CD4-positive, alpha-beta T cell (primary cell): ENCODE results near the gene ZSCAN25. TPM values are rescaled to one million over a fixed set of nuclear protein-coding genes. Genes with fewer than 3 reads are reported as not detected.
A peak's percentile ranks its signal among the peaks of the same experiment; 100 is the strongest.

Experiments
- ATAC-seq: fragments of 200-7000 bp; cut with Tn5 transposase; one replicate; pipeline ENCODE4 v1.10.0; 2022; ENCODE audit warnings: mild to moderate bottlenecking; ENCODE audit not compliant: poor library complexity
- CTCF ChIA-PET: fragments of 350-600 bp; sonication (Branson Sonifier 250); formaldehyde crosslinking; loops from one replicate; lab custom pipeline; 2021; ENCODE audit warnings: antibody characterized with exemption, inconsistent platforms; lab: Charles Lee
- POLR2A ChIA-PET: fragments of 350-600 bp; sonication (Branson Sonifier 250); formaldehyde crosslinking; loops from one replicate; lab custom pipeline; 2021; ENCODE audit warnings: antibody characterized with exemption, inconsistent platforms; lab: Charles Lee
- DNase-seq, 14 experiments: peaks; one replicate each; pipeline ENCODE4 v3.0.0-alpha.2; 2013 to 2020; ENCODE audit warnings: mixed read lengths in 2 of 14
- H3K27ac ChIP-seq, 2 donors: one replicate each; pipeline versions ENCODE4 v1.5.1 to v1.7.0; 2013; ENCODE audit warnings: low read length in 2 of 2, low read depth in 1 of 2, mild to moderate bottlenecking in 1 of 2
- H3K27me3 ChIP-seq, 2 experiments: 1 replicate in 1 of 2; 2 replicates in 1 of 2; pipeline versions ENCODE4 v1.6.1 to v1.7.0; 2013; ENCODE audit warnings: low read length in 2 of 2, control low read depth in 1 of 2, mild to moderate bottlenecking in 1 of 2, moderate library complexity in 1 of 2; ENCODE audit not compliant: insufficient read depth in 2 of 2, control insufficient read depth in 1 of 2
- H3K36me3 ChIP-seq: one replicate; pipeline ENCODE4 v1.6.1; 2013; ENCODE audit warnings: low read length, control low read depth; ENCODE audit not compliant: insufficient read depth
- H3K4me1 ChIP-seq: one replicate; pipeline ENCODE4 v1.6.1; 2013; ENCODE audit warnings: low read length, control low read depth; ENCODE audit not compliant: insufficient read depth
- H3K4me3 ChIP-seq: one replicate; pipeline ENCODE4 v1.5.1; 2013; ENCODE audit warnings: mild to moderate bottlenecking, low read length, moderate library complexity
- H3K9me3 ChIP-seq, 2 experiments: 1 replicate in 1 of 2; 2 replicates in 1 of 2; pipeline versions ENCODE4 v1.6.1 to v1.7.0; 2013; ENCODE audit warnings: low read length in 2 of 2, mild to moderate bottlenecking in 2 of 2, control low read depth in 1 of 2, moderate library complexity in 1 of 2; ENCODE audit not compliant: control insufficient read depth in 1 of 2, insufficient read depth in 1 of 2
- H3K27ac Mint-ChIP-seq: one replicate; pipeline ENCODE4 v1.8.0; 2020; ENCODE audit warnings: mixed read lengths
- H3K27me3 Mint-ChIP-seq: one replicate; pipeline ENCODE4 v1.8.0; 2021; ENCODE audit warnings: mixed read lengths
- H3K36me3 Mint-ChIP-seq: one replicate; pipeline ENCODE4 v1.8.0; 2021; ENCODE audit warnings: low read depth, mixed read lengths
- H3K4me1 Mint-ChIP-seq: one replicate; pipeline ENCODE4 v1.8.0; 2021; ENCODE audit warnings: low read depth, mixed read lengths
- H3K4me3 Mint-ChIP-seq: one replicate; pipeline ENCODE4 v1.8.0; 2020; ENCODE audit warnings: mild to moderate bottlenecking, mixed read lengths
- H3K9me3 Mint-ChIP-seq: one replicate; pipeline ENCODE4 v1.8.0; 2020; ENCODE audit warnings: mixed read lengths
- CTCF ChIP-seq: fragments of 200-600 bp; IDR thresholded peaks from one replicate; pipeline ENCODE4 v1.8.0; 2022; ENCODE audit warnings: antibody characterized with exemption, mild to moderate bottlenecking
- intact Hi-C, 2 experiments: fragments of 100-400 bp; cut with DNase I in 1 of 2; cut with micrococcal nuclease in 1 of 2; formaldehyde crosslinking; loops; one replicate each; pipeline versions ENCODE4 v1.15.1 to v1.9.0; 2023 to 2025; cut with DNase I, micrococcal nuclease
- total RNA-seq, 174 experiments: library from RNA in 2 of 174; stranded (reverse) in 2 of 174; gene quantifications; one replicate each; pipeline ENCODE4 v1.2.3 and lab custom pipeline; 2021 to 2026

ZSCAN25 gene
- total RNA-seq, 2 experiments from 2014 or later = 41.5 to 44.2 TPM

- H3K27me3 Mint-ChIP-seq = no peaks in the 10 kb centered on the region
- peaks cover 44% of the 10 kb centered on the region for H3K36me3 Mint-ChIP-seq
- DNase-seq (no peak), ATAC-seq (no peak)
- no peak for TF ChIP-seq CTCF
- Histone ChIP-seq H3K27me3 (no peaks in the 10 kb centered on the region), H3K4me1 (peaks cover 20% of the 10 kb centered on the region), H3K36me3 (peaks cover 26% of the 10 kb centered on the region), H3K27ac (no peak overlapping the region), H3K4me3 (peak overlapping the region; percentile 96), H3K9me3 (no peaks in the 10 kb centered on the region)
- H3K27ac Mint-ChIP-seq = peak overlapping the region; percentile 92
- peak overlapping the region; percentile 99 for H3K4me3 Mint-ChIP-seq
- H3K4me1 Mint-ChIP-seq = peaks cover 44% of the 10 kb centered on the region
- CTCF ChIA-PET = interaction anchor here (1.1 kb wide), 1 partner anchor 57 kb away, joined by 3 read pairs; the partner anchor contains the start of gene ZNF655
- H3K9me3 Mint-ChIP-seq = no peaks in the 10 kb centered on the region
- POLR2A ChIA-PET = interaction anchor here (1.6 to 2.9 kb wide), 7 partner anchors 9 to 116 kb away, joined by 4 to 36 read pairs (median 11); partner anchors contain the start of genes FAM200A, ZKSCAN5, ZNF394 and ZNF655
- intact Hi-C loops = loop anchor here (1.0 to 10.0 kb wide), 5 partner anchors 59 to 1219 kb away; partner anchors contain the start of genes FAM200A (in 1 of the 2), ZKSCAN5 (in 1 of the 2), ZNF394 (in 1 of the 2) and ZNF655 (in 1 of the 2)
These were observed 772 bp upstream of the ZSCAN25 start for GRCh38 chr7:99615989-99616358.

GRCh38 chr7:99617192-99617781 is 541 bp downstream of the ZSCAN25 start:
- no peaks in the 10 kb centered on the region for H3K9me3 ChIP-seq
- peaks cover 38% of the 10 kb centered on the region for H3K36me3 ChIP-seq
- peak overlapping the region; percentile 96 for H3K4me3 ChIP-seq
- no peaks in the 10 kb centered on the region for H3K27me3 ChIP-seq
- peak overlapping the region; percentile 92 for H3K27ac Mint-ChIP-seq
- H3K4me1 ChIP-seq = peaks cover 23% of the 10 kb centered on the region
- peak overlapping the region; percentile 99 for H3K4me3 Mint-ChIP-seq
- H3K27me3 Mint-ChIP-seq = no peaks in the 10 kb centered on the region
- ATAC-seq = no peak
- H3K27ac ChIP-seq = peak overlapping the region; percentile 78 to 80
- H3K4me1 Mint-ChIP-seq = peaks cover 45% of the 10 kb centered on the region
- ChIA-PET CTCF (interaction anchor here (0.7 kb wide), 1 partner anchor 10 kb away, joined by 3 read pairs; no protein-coding TSS in a partner anchor), POLR2A (interaction anchor here (0.6 to 2.9 kb wide), 7 partner anchors 7 to 117 kb away, joined by 3 to 36 read pairs (median 11); partner anchors contain the start of genes FAM200A, ZKSCAN5, ZNF394 and ZNF655)
- intact Hi-C loops = loop anchor here (2.0 to 10.0 kb wide), 3 partner anchors 60 to 1218 kb away; partner anchors contain the start of genes ZKSCAN5 (in 1 of the 2) and ZNF655 (in 1 of the 2)
- no peak for TF ChIP-seq CTCF
- H3K9me3 Mint-ChIP-seq = no peaks in the 10 kb centered on the region
- H3K36me3 Mint-ChIP-seq = peaks cover 57% of the 10 kb centered on the region
- DNase-seq = no peak

GRCh38 chr7:99618726-99619125 is 2.0 kb downstream of the ZSCAN25 start:
- TF ChIP-seq CTCF = no peak
- H3K36me3 ChIP-seq = peaks cover 51% of the 10 kb centered on the region
- H3K27ac Mint-ChIP-seq = peak overlapping the region; percentile 92
- H3K36me3 Mint-ChIP-seq = peaks cover 71% of the 10 kb centered on the region
- no peaks in the 10 kb centered on the region for H3K27me3 ChIP-seq
- H3K9me3 ChIP-seq = no peaks in the 10 kb centered on the region
- H3K4me3 Mint-ChIP-seq = peak overlapping the region; percentile 99
- intact Hi-C loops = loop anchor here (5.0 to 10.0 kb wide), 2 partner anchors 61 to 1216 kb away; partner anchors contain the start of gene ZNF655 (in 1 of the 2)
- peaks cover 57% of the 10 kb centered on the region for H3K4me1 Mint-ChIP-seq
- no peak overlapping the region for H3K4me3 ChIP-seq
- ChIA-PET CTCF (no interaction called here), POLR2A (no interaction called here)
- no peaks in the 10 kb centered on the region for H3K9me3 Mint-ChIP-seq
- no peak overlapping the region for H3K27ac ChIP-seq
- H3K4me1 ChIP-seq = peaks cover 37% of the 10 kb centered on the region
- DNase-seq = no peak
- ATAC-seq = no peak
- no peaks in the 10 kb centered on the region for H3K27me3 Mint-ChIP-seq
